GM18861 (cell line): ENCODE data around the gene MYO18A.
"Not testable (repeated sequence)": the region's sequence is repeated elsewhere in the genome, so short reads cannot be mapped to it uniquely, and the experiment has no call there.

ENCODE experiments used
- ATAC-seq: cut with Tn5 transposase; IDR thresholded peaks from one replicate; pipeline ENCODE4 v1.9.1; 2021; ENCODE audit not compliant: unreplicated experiment

MYO18A gene

DNA sequence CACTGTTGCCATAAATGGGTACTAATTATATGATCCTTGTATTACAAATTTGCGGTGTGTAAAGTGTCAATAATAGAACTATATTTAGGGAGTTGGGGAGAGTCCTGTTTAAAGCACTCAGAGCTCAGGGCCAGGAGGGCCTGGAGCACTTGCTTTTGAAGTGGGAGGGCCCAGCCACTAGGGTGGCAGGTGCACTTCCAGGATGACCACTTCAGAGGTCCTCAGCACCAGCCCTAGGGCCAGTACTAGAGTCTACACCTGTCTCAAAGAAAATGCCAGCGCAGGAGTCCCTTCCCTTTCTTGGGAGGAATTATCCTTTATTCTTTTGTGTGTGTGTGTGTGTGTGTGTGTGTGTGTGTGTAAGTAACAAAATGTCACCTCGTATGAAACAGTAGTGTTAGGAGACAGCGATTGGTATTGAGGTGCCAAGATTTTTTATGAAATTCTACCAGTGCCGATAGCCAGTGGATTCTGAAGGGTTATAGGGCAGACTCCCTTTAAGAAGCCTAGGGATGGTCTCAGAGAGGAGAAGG lies 31.9 kb downstream of the MYO18A start:
- ATAC-seq: no peak

GRCh38 chr17:29147682-29148081 lies 32.5 kb downstream of the MYO18A start:
- no peak for ATAC-seq

DNA sequence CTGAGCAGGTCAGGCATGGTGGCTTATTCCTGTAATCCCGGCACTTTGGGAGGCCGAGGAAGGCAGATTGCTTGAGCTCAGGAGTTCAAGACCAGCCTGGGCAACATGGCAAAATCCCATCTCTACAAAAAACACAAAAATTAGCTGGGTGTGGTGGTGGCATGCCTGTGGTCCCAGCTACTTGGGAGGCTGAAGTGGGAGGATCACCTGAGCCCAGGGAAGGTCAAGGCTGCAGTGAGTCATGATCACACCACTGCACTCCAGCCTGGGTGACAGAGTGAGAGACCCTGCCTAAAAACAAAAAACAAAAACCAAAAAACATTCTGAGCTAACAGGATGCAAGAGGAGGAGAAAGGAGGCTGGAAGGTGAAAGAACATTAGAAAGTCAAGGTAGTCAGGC lies 33.0 kb downstream of the MYO18A start:
- not testable (repeated sequence) for ATAC-seq

- ATAC-seq: no peak
Measured at GRCh38 chr17:29146369-29146972, 33.7 kb downstream of the MYO18A start.

DNA sequence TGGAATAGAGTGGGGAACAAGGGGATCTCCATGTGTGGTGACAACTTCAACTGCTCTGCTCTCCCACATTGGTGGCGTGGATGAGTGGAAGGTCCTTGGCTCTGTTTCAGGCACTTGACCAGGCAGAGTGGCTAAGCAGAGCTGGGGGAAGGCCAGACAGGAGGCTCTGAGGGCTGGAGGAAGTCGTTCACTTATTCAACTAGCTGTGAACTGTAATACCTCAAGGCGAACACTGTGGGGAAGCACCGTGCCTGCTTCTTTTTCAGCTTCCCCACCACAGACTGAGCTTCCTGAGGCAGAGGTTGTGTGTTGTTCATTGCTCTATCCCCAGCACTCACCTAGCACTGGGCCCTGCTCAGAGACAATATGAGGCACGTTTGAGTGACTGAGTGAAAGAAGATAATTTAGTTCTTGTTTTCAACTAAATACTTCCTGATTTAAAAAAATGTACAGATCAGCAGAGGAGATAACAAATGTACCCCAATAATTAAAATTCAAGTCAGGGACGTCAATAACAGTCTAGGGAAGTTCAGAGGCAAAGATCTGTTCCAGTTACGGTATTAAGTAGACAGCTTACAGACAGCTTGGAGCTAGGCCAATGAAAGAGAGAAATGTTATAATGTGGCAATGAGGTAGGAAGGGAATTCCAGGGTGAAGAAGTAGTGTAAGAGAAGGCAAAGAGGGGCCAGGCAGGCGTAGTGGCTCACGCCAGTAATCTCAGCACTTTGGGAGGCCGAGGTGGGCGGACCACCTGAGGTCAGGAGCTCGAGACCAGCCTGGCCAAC lies 34.7 kb downstream of the MYO18A start:
- ATAC-seq: no peak

- ATAC-seq: no peak
Measured at GRCh38 chr17:29143894-29144293, 36.3 kb downstream of the MYO18A start.

- ATAC-seq: no peak
Measured at GRCh38 chr17:29141514-29141876, 38.7 kb downstream of the MYO18A start.

GRCh38 chr17:29140631-29141513 lies 39.3 kb downstream of the MYO18A start:
- no peak for ATAC-seq

- ATAC-seq: no peak
Measured at GRCh38 chr17:29140051-29140621, 40.1 kb downstream of the MYO18A start.

GRCh38 chr17:29138971-29139691 lies 41.1 kb downstream of the MYO18A start:
- no peak for ATAC-seq

DNA sequence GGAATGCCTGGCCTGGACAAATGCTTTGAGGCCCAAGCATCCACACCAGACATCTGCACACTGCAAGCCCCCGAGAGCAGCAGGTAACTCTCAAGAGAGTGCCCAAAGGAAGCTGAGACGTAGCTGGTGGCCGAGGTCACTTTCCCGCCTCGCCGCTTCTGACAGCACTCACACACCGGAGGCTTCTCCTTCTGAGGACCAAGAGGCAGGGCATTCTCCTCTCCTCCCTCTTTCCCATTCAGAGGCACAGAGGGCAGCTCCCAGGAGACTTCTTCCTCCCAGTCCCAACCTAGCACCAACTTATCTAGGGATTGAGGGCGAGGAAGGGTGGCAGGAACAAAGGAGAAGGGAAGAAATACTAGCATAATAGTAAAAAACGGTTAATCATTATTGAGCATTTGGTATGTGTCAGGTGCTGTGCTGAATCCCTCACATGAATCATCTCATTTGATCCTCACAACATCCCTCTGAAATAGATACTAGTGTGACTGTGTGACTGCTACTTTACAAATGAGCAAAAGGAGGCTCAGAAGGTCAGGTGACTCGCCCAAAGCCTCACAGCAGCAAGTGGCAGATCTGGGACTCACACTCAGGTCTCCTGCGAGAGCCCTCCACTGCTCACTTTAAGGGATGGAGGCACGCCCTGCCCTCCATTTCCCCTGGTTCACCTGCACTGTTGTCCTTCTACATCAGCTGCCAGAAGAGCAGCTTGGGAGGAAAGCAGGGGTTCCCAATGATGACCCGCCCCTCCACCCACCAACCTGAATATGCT lies 41.8 kb downstream of the MYO18A start:
- peak; percentile 38 for ATAC-seq

DNA sequence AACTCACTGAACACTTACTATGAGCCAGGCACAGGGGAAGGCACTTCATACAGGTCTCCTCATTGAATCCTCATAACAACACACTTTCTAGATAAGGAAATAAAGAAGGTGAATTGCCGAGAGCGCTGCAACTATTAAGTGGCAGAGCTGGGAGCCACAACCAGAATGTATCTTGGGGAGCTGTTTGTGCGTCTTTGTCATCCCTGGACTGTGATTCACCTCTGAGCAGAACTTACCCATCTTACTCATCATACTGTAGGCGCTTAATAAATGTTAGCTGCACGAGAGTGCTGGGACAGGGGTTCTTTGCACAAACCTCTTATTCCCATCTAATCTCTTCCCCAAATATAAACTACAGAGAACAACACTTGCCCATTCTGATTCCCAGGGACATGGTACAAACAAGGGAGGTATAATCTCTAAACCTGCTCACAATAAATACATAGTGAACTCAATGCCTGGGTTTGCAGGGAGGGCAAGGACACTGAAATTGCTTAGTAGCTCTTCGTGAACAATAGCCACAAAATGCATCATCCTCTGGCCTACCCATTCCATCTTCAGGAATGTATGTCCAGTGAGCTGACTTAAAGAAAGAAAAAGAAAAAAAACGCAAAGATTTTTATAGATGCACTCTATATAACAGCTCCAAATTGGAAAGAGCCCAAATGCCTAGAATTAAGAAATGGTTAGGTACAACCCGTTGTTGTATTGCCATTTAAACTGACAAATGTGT lies 43.0 kb downstream of the MYO18A start:
- no peak for ATAC-seq

GRCh38 chr17:29135464-29135863 lies 44.7 kb downstream of the MYO18A start:
- no peak for ATAC-seq

DNA sequence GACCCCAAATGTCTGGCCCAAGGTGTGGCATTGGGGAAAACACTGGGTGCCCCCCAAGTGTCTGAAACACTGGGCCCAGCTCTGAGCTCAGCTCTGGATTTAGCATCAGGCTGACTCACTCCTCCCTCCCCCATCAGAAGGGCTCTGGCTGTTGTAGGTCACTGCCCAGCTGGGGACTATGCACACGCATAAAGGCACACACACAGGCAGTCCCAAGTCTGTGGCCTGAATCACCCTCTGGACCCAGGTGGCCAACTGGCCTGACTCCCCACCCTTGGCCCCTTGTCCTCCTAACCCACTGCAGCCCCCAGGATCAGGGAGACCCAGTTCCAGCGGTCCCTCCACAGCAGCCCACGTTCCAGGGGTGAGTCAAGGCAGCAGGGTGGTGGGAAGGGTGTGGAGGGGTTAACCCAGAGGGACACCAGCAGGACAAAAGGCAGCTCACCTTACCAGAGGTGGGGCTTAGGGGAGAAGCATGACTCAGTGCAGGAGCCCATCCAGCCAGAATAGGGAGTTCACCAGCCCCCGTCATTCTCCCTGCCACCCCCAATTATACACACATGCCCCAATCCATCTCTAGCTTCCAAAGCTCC lies 47.0 kb downstream of the MYO18A start:
- ATAC-seq: no peak

DNA sequence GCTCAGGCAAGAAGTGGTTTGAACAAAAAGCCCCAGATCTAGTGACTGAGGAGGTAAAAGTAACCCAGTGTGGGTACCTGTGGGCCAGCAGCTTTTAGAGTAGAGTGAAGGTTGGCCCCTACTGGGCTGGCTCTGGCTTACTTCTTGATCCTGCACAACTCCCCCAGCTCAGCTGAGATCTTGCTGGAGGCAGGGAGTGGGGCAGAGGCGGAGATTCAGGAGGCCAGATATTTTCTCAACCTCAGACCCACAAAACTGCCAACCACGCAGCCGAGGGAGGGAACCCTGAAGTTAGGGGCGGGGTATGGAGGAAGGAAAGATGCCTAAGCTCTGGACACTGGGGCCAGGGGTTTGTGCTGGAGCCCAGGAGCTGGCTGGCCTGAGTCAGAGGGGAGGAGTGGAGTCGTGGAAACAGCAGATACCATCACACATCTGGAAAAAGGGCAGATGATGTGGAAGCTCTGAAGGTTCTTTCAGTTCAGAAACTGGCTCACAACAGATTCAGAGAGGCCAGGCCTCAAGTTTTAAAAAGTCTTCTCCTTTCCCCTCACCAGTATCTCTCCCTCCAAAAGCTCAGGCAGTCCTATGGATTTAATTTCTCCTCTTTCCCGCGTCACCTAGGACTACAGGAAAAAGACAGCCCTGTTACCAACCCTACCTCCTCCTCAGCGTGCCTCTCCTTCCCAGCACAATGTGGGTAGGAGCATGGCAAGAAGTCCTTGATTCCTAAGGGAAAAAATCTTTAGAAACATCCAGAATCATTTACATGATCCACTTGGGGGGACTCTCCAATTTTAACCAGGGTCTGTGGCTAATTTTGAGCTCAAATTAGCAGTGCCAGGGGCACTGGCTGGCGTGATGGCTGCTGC lies 48.1 kb downstream of the MYO18A start:
- ATAC-seq: no peak

DNA sequence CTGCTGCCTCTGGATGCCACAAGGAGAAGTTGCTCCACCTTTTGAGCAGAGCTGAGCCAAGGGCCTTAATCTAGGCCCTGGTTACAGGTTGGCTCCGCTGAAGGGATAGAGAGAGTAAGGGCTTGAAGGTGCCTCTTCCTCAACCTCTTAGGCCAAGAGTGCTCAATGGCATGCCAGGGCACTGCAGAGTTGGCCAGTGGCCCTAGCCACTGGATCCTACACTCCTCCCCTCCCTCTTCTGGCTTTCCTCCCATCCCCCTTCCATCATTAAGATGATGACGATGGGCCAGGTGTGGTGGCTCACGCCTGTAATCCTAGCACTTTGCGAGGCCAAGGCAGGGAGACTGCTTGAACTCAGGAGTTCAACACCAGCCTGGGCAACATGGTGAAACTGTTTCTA lies 50.5 kb downstream of the MYO18A start:
- ATAC-seq: no peak

- ATAC-seq: no peak
Measured at GRCh38 chr17:29127840-29128239, 52.4 kb downstream of the MYO18A start.
